ENCODE data around the gene ZNF385C. TPM values are rescaled to one million over a fixed set of nuclear protein-coding genes. Genes with fewer than 3 reads are reported as not detected.

Gene ZNF385C
- total RNA-seq = not detected in 2 replicates

GRCh38 chr17:42097691-42098631, at the start of gene ZNF385C:
TSS of gene ZNF385C (minus strand) at chr17:42098473. CDS start at chr17:42063056, 35,417 bp downstream.

GRCh38 chr17:42122371-42123303, 24.4 kb upstream of the ZNF385C start, which contains the start of gene HSPB9:
TSS of gene HSPB9 (plus strand) at chr17:42122804. CDS start at chr17:42122851, 47 bp downstream.

GRCh38 chr17:42120770-42121769, 22.8 kb upstream of the ZNF385C start, which contains the start of gene KAT2A:
TSS of gene KAT2A (minus strand) at chr17:42121367. CDS start at chr17:42121304, 63 bp downstream.

GRCh38 chr17:42112552-42113176, 14.4 kb upstream of the ZNF385C start, which contains the start of gene DHX58:
TSS of gene DHX58 (minus strand) at chr17:42112714. CDS start at chr17:42111892, 822 bp downstream.

GRCh38 chr17:42050393-42051012, 47.8 kb downstream of the ZNF385C start, which contains the start of gene C17orf113:
TSS of gene C17orf113 (minus strand) at chr17:42050601. CDS start at chr17:42043376, 7,225 bp downstream.

GRCh38 chr17:42019509-42020404, 78.5 kb downstream of the ZNF385C start, which contains the start of gene NKIRAS2:
TSS of gene NKIRAS2 (plus strand) at chr17:42020090. CDS start at chr17:42021578, 1,488 bp downstream.

GRCh38 chr17:42016941-42017865, 81.1 kb downstream of the ZNF385C start, which contains the start of gene DNAJC7:
TSS of gene DNAJC7 (minus strand) at chr17:42017439. CDS start at chr17:42017416, 23 bp downstream.

Other genes starting within 250 kb of the ZNF385C start
- gene KLHL11, start 233.1 kb downstream of the ZNF385C start, total RNA-seq = 15.7 and 34.4 TPM in 2 replicates
- gene ACLY, start 179.5 kb downstream of the ZNF385C start, total RNA-seq = 180 and 217 TPM in 2 replicates
- 0.19 TPM in 1 of 2 replicates, not detected in the other for gene ODAD4, start 167.9 kb downstream of the ZNF385C start, total RNA-seq
- gene CNP, start 131.7 kb downstream of the ZNF385C start, total RNA-seq = 43.5 and 59.5 TPM in 2 replicates
- 69.1 and 88.2 TPM in 2 replicates for gene DNAJC7, start 81.0 kb downstream of the ZNF385C start, total RNA-seq
- gene NKIRAS2, start 78.4 kb downstream of the ZNF385C start, total RNA-seq = 27.0 and 31.0 TPM in 2 replicates
- 0.16 and 0.25 TPM in 2 replicates for gene C17orf113, start 47.9 kb downstream of the ZNF385C start, total RNA-seq
- gene DHX58, start 14.2 kb upstream of the ZNF385C start, total RNA-seq = 10.2 and 10.4 TPM in 2 replicates
- gene KAT2A, start 22.9 kb upstream of the ZNF385C start, total RNA-seq = 6.3 and 14.2 TPM in 2 replicates
- gene HSPB9, start 24.3 kb upstream of the ZNF385C start, total RNA-seq = not detected in 2 replicates
- 81.1 and 94.0 TPM in 2 replicates for gene RAB5C, start 56.5 kb upstream of the ZNF385C start, total RNA-seq
- gene KCNH4, start 82.7 kb upstream of the ZNF385C start, total RNA-seq = under 0.01 and 0.19 TPM in 2 replicates
- not detected in 2 replicates for gene HCRT, start 87.0 kb upstream of the ZNF385C start, total RNA-seq
- gene GHDC, start 96.0 kb upstream of the ZNF385C start, total RNA-seq = 11.7 and 23.6 TPM in 2 replicates
- 23.0 and 33.6 TPM in 2 replicates for gene STAT5B, start 177.9 kb upstream of the ZNF385C start, total RNA-seq
- gene STAT5A, start 190.0 kb upstream of the ZNF385C start, total RNA-seq = 28.2 and 36.4 TPM in 2 replicates